Loucy (cell line): ENCODE results near the gene APEX1.

Experiments
- H2AFZ ChIP-seq: fragments of 200-600 bp; sonication (generic); 2 replicates; pipeline ENCODE4 v1.6.0; 2016; ENCODE audit warnings: antibody characterized with exemption, mild to moderate bottlenecking, low read length, moderate library complexity
- H3F3A ChIP-seq: fragments of 200-600 bp; 2 replicates; pipeline ENCODE4 v1.6.0; 2016; ENCODE audit warnings: antibody characterized with exemption, low read depth, mild to moderate bottlenecking
- H3K27me3 ChIP-seq: fragments of 200-600 bp; sonication (generic); 2 replicates; pipeline ENCODE4 v1.6.1; 2014; ENCODE audit warnings: low read length, mild to moderate bottlenecking; ENCODE audit not compliant: insufficient read depth, poor library complexity, severe bottlenecking
- H3K36me3 ChIP-seq: fragments of 200-600 bp; sonication (generic); 2 replicates; pipeline ENCODE4 v1.6.1; 2016; ENCODE audit warnings: low read length; ENCODE audit not compliant: insufficient read depth
- H3K4me1 ChIP-seq: fragments of 200-600 bp; sonication (generic); 2 replicates; pipeline ENCODE4 v1.5.1; 2014; ENCODE audit warnings: low read length, mild to moderate bottlenecking; ENCODE audit not compliant: insufficient read depth, poor library complexity, severe bottlenecking
- H3K4me2 ChIP-seq: fragments of 200-600 bp; sonication (generic); 2 replicates; pipeline ENCODE4 v1.6.0; 2014; ENCODE audit warnings: antibody characterized with exemption, low read length, low read depth, mild to moderate bottlenecking; ENCODE audit not compliant: poor library complexity, severe bottlenecking
- H3K4me3 ChIP-seq: fragments of 200-600 bp; sonication (generic); 2 replicates; pipeline ENCODE4 v1.5.1; 2014; ENCODE audit warnings: low read length, mild to moderate bottlenecking, mixed read lengths; ENCODE audit not compliant: poor library complexity, severe bottlenecking
- H3K79me2 ChIP-seq: fragments of 200-600 bp; sonication (generic); 2 replicates; pipeline ENCODE4 v1.6.1; 2014; ENCODE audit warnings: low read length; ENCODE audit not compliant: insufficient read depth
- H3K9ac ChIP-seq: fragments of 200-600 bp; sonication (generic); 2 replicates; pipeline ENCODE4 v1.6.0; 2014; ENCODE audit warnings: mild to moderate bottlenecking, low read depth, low read length, moderate library complexity; ENCODE audit not compliant: poor library complexity, severe bottlenecking
- H3K9me2 ChIP-seq: fragments of 200-600 bp; sonication (generic); replicated peaks from 2 replicates; pipeline ENCODE4 v1.6.1; 2016; ENCODE audit warnings: low read depth, low read length, mixed read lengths
- H3K9me3 ChIP-seq: fragments of 200-600 bp; sonication (generic); 2 replicates; pipeline ENCODE4 v1.6.1; 2014; ENCODE audit warnings: mild to moderate bottlenecking, antibody characterized with exemption, low read length, low read depth; ENCODE audit not compliant: insufficient read depth
- H4K20me1 ChIP-seq: fragments of 200-600 bp; sonication (generic); 2 replicates; pipeline ENCODE4 v1.6.0; 2014; ENCODE audit warnings: antibody characterized with exemption, low read length, mild to moderate bottlenecking; ENCODE audit not compliant: insufficient read depth, poor library complexity, severe bottlenecking
- EZH2phosphoT487 ChIP-seq: fragments of 200-600 bp; IDR thresholded peaks from 2 replicates; pipeline ENCODE4 v1.6.1; 2018; ENCODE audit warnings: antibody characterized with exemption, mild to moderate bottlenecking, moderate library complexity, borderline replicate concordance
- TF ChIP-seq, protein P1 (sequence below): fragments of 200-600 bp; sonication (generic); conservative IDR thresholded peaks from 2 replicates; pipeline ENCODE4 v1.5.1; 2014; ENCODE audit warnings: mild to moderate bottlenecking, antibody characterized with exemption, low read length

The APEX1 gene

DNA sequence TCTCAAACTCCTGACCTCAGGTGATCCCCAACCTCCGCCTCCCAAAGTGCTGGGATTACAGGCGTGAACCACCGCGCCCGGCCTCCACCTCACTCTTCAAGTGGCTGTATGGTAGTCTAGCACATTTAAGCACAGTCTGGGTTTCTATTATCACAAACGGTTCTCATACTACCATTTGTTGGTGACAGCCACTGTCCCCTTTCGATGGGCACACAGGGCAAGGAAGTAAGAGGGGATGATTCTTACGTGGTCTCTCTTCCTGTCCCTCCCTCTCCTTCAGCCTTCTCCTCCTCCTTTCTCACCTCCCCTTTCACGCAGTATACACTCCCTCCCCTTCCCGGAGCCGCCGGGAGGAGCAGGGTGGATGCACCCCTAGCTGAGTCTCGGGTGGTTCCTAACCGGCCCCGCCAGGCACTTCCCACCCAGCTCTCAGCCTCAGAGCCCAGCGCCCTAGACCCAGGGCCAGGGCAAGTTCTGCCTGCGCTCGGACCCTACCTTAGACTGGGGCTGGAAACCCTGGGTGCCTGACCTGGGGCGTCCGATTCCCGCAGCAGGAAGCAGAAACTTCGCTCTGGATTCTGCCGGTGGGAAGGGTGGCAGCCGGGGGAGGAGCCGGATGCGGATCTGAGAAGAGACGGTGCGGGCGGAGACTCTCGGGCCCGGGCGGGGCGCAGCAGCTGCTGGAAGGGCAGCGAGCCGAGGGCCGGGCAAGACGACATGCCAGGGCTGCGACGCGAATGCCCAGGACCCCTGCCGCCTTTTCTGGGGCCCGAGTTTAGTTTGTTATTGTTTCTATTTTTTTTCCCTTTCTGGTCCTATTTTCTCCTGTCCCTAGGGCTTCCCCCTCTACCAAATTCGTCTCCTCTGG lies 41.9 kb upstream of the APEX1 start, which contains the start of gene TEP1:
Gene TEP1 (minus strand): TSS at position 626 of the 868 bp plus-strand sequence. CDS start 5,062 bp downstream, outside the sequence.
- Histone ChIP-seq H3K4me3 (peak within 1 kb of the TSS; percentile 97), H3K9me3 (no peaks in the 10 kb centered on the region), H3K4me1 (peaks cover 28% of the 10 kb centered on the region), H3K4me2 (peak within 1 kb of the TSS; percentile 75), H3K36me3 (peaks cover 3% of the 10 kb centered on the region; the same call in 1 of the 2 replicates), H3K79me2 (peaks cover 35% of the 10 kb centered on the region), H2AFZ (peak within 1 kb of the TSS; percentile 95), H3K9me2 (no peaks in the 10 kb centered on the region), H3K9ac (peak within 1 kb of the TSS; percentile 87), H3F3A (no peaks in the 10 kb centered on the region), H3K27me3 (no peaks in the 10 kb centered on the region), H4K20me1 (peaks cover 4% of the 10 kb centered on the region)
- TF ChIP-seq, protein P1, sequence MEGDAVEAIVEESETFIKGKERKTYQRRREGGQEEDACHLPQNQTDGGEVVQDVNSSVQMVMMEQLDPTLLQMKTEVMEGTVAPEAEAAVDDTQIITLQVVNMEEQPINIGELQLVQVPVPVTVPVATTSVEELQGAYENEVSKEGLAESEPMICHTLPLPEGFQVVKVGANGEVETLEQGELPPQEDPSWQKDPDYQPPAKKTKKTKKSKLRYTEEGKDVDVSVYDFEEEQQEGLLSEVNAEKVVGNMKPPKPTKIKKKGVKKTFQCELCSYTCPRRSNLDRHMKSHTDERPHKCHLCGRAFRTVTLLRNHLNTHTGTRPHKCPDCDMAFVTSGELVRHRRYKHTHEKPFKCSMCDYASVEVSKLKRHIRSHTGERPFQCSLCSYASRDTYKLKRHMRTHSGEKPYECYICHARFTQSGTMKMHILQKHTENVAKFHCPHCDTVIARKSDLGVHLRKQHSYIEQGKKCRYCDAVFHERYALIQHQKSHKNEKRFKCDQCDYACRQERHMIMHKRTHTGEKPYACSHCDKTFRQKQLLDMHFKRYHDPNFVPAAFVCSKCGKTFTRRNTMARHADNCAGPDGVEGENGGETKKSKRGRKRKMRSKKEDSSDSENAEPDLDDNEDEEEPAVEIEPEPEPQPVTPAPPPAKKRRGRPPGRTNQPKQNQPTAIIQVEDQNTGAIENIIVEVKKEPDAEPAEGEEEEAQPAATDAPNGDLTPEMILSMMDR = no peak
- no peak for TF ChIP-seq EZH2phosphoT487

DNA sequence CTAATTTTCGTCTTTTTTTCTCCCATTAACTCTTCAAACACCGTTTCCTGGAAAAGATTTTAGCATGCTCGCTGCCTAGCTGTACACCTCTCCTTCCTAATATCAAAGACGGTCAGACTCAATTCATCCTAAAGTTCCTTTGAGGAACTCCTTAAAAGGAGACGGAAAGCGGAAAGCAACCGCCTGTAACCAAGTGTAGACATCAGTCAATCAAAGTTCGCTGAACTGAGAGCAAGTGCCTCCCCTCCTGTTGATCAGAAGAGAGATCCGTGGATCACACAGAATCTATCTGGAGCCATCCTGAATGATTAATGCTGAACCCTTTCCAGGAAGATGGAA lies 41.3 kb upstream of the APEX1 start:
- peak overlapping the region; percentile 75 for H3K4me2 ChIP-seq
- H3K79me2 ChIP-seq = peaks cover 35% of the 10 kb centered on the region
- peak overlapping the region; percentile 87 for H3K9ac ChIP-seq
- peak overlapping the region; percentile 97 for H3K4me3 ChIP-seq
- no peaks in the 10 kb centered on the region for H3K9me2 ChIP-seq
- H3K4me1 ChIP-seq = peaks cover 28% of the 10 kb centered on the region
- no peaks in the 10 kb centered on the region for H3K27me3 ChIP-seq
- H4K20me1 ChIP-seq = peaks cover 4% of the 10 kb centered on the region
- H3K36me3 ChIP-seq = no peaks in the 10 kb centered on the region
- H3K9me3 ChIP-seq = no peaks in the 10 kb centered on the region
- TF ChIP-seq, protein P1 = no peak
- TF ChIP-seq EZH2phosphoT487 = no peak
- H2AFZ ChIP-seq = peak overlapping the region; percentile 95
- H3F3A ChIP-seq = no peaks in the 10 kb centered on the region

DNA sequence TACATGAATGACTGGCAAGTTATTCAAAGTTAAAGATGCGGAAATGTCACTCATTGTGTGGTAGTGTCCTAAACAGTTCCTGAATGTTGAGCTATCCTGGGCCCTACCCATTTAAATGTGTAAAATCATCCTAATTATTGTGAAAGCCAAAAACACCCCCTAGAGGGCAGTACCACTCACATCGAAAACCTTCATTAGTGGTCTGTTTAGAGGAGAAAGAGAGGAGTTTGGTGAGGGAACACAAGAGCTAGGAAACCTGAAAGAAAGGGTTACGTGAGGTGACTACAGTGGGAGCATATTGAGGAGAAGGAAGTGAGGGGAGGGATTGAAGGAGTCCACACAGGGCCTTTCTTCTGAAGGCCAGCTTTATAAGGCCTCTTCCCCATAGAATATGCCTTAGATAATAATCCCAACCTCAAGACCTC lies 39.2 kb upstream of the APEX1 start:
- TF ChIP-seq, protein P1 = peak; percentile 83
- TF ChIP-seq EZH2phosphoT487 = no peak
- peak overlapping the region; percentile 85 for H2AFZ ChIP-seq
- no peaks in the 10 kb centered on the region for H3K9me3 ChIP-seq
- peaks cover 29% of the 10 kb centered on the region for H3K79me2 ChIP-seq
- H3K9me2 ChIP-seq = no peaks in the 10 kb centered on the region
- no peaks in the 10 kb centered on the region for H3K27me3 ChIP-seq
- H3K9ac ChIP-seq = peak overlapping the region; percentile 57
- peak overlapping the region; percentile 32 for H3K4me3 ChIP-seq
- peaks cover 4% of the 10 kb centered on the region for H4K20me1 ChIP-seq
- H3K4me2 ChIP-seq = peak overlapping the region; percentile 56
- H3K4me1 ChIP-seq = peaks cover 28% of the 10 kb centered on the region
- no peaks in the 10 kb centered on the region for H3F3A ChIP-seq
- H3K36me3 ChIP-seq = no peaks in the 10 kb centered on the region
